Gastrocnemius medialis (tissue), 4 donors: ENCODE measurements around the gene JMJD1C.

Experiments
- CTCF ChIP-seq, 5 experiments: fragments of 450-650 bp in 3 of 5; fragments of 200-600 bp in 2 of 5; sonication (generic) in 2 of 5; IDR thresholded peaks in 4 of 5; conservative IDR thresholded peaks in 1 of 5; 1 replicate in 4 of 5; 2 replicates in 1 of 5; pipeline ENCODE4 v1.5.1; 2016 to 2019; ENCODE audit warnings: antibody characterized with exemption in 5 of 5, mild to moderate bottlenecking in 3 of 5, moderate library complexity in 3 of 5
- POLR2A ChIP-seq, 2 donors: fragments of 450-650 bp; IDR thresholded peaks; one replicate each; pipeline ENCODE4 v1.6.1; 2017; ENCODE audit warnings: antibody characterized with exemption in 2 of 2, mild to moderate bottlenecking in 2 of 2, moderate library complexity in 2 of 2

- TF ChIP-seq CTCF (IDR thresholded peaks at IDR 0.05 in 4 of 5, conservative IDR thresholded peaks at IDR 0.05 in 1 of 5) (no peak), POLR2A (IDR thresholded peaks at IDR 0.05) (no peak)
Observed at GRCh38 chr10:63501954-63502353, 36.2 kb upstream of the JMJD1C start.
